NCI-H774 (cell line): ENCODE results near the gene GADL1.

ENCODE experiments used
- DNase-seq: peaks from one replicate; lab custom pipeline; 2025; lab: John Stamatoyannopoulos, UW

Gene GADL1

GRCh38 chr3:30723211-30723610 lies 171.2 kb downstream of the GADL1 start:
- no peak for DNase-seq

GRCh38 chr3:30721314-30721634 lies 173.2 kb downstream of the GADL1 start:
- no peak for DNase-seq

GRCh38 chr3:30720586-30721313 lies 173.7 kb downstream of the GADL1 start:
- DNase-seq: no peak

GRCh38 chr3:30719536-30719935 lies 174.9 kb downstream of the GADL1 start:
- no peak for DNase-seq

- DNase-seq: no peak
Measured at GRCh38 chr3:30713885-30714503, 180.5 kb downstream of the GADL1 start.

GRCh38 chr3:30712991-30713390 lies 181.5 kb downstream of the GADL1 start:
- no peak for DNase-seq

GRCh38 chr3:30711867-30712266 lies 182.6 kb downstream of the GADL1 start:
- no peak for DNase-seq

GRCh38 chr3:30711151-30711550 lies 183.3 kb downstream of the GADL1 start:
- no peak for DNase-seq

- no peak for DNase-seq
Measured at GRCh38 chr3:30710017-30710416, 184.4 kb downstream of the GADL1 start.

- DNase-seq: no peak
Measured at GRCh38 chr3:30708472-30708871, 186.0 kb downstream of the GADL1 start.

GRCh38 chr3:30707825-30708224 lies 186.6 kb downstream of the GADL1 start:
- no peak for DNase-seq

GRCh38 chr3:30704931-30705890 lies 189.2 kb downstream of the GADL1 start:
- no peak for DNase-seq

GRCh38 chr3:30702828-30703397 lies 191.5 kb downstream of the GADL1 start:
- no peak for DNase-seq

GRCh38 chr3:30702038-30702827 lies 192.2 kb downstream of the GADL1 start:
- no peak for DNase-seq

- DNase-seq: no peak
Measured at GRCh38 chr3:30700702-30701321, 193.6 kb downstream of the GADL1 start.

GRCh38 chr3:30699927-30700326 lies 194.5 kb downstream of the GADL1 start:
- no peak for DNase-seq

GRCh38 chr3:30698549-30698948 lies 195.9 kb downstream of the GADL1 start:
- no peak for DNase-seq

- DNase-seq: no peak
Measured at GRCh38 chr3:30696896-30697295, 197.6 kb downstream of the GADL1 start.

- no peak for DNase-seq
Measured at GRCh38 chr3:30696403-30696819, 198.1 kb downstream of the GADL1 start.

GRCh38 chr3:30695302-30696061 lies 199.0 kb downstream of the GADL1 start:
- DNase-seq: no peak
